ENCODE data around the gene RAPGEF3. TPM values are rescaled to one million over a fixed set of nuclear protein-coding genes. Genes with fewer than 3 reads are reported as not detected.
A peak's percentile ranks its signal among the peaks of the same experiment; 100 is the strongest.

Gene RAPGEF3
- total and polyA plus RNA-seq, 9 of the 15 experiments (the other 6 are each of a cell fraction or from before 2014, with no cell fraction given), result 0.03 to 0.78 (median 0.37) TPM; not detected in 1

DNA sequence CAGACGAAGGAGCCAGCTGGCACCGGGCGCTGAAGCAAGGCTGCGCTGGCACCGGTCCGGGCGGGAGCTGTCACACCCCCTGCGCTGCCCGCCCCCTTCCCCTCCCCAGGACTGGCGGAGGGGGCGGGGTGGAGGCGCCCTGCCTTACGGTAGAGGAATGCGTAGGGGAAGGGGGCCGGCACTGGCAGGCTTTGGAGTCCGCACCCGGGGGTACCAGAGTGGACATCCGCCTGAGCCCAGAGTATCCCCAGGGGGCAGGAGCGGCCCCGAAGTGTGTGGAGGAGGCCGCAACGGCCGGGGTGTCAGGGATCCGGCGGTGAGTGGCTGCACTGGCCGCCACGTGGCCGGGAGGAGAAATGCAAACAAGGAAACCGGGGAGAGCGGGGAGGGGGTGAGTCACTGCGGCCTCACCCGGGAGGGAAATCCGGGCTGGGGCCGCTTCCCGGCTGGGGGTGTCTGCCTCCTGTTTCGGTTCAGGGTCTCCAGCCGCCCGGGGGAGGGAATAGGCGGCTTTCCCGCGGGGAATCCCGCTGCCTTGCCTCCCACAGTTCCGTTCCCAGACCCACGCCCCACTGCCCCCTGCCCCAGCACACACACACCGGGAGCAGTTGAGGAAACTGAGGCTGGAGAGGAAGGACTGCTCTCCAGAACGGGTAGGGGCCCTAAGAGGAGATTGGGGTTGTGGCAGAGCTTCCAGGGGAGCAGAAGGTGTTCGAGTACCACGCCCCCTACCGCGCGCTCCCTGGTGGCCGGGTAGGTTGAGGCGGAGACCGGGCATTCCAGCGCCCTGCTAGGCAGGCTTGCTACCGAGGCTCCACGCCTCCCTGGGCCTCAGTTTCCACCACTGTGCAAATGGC is at the start of gene RAPGEF3 (continued):
- TF ChIP-seq, protein P1, sequence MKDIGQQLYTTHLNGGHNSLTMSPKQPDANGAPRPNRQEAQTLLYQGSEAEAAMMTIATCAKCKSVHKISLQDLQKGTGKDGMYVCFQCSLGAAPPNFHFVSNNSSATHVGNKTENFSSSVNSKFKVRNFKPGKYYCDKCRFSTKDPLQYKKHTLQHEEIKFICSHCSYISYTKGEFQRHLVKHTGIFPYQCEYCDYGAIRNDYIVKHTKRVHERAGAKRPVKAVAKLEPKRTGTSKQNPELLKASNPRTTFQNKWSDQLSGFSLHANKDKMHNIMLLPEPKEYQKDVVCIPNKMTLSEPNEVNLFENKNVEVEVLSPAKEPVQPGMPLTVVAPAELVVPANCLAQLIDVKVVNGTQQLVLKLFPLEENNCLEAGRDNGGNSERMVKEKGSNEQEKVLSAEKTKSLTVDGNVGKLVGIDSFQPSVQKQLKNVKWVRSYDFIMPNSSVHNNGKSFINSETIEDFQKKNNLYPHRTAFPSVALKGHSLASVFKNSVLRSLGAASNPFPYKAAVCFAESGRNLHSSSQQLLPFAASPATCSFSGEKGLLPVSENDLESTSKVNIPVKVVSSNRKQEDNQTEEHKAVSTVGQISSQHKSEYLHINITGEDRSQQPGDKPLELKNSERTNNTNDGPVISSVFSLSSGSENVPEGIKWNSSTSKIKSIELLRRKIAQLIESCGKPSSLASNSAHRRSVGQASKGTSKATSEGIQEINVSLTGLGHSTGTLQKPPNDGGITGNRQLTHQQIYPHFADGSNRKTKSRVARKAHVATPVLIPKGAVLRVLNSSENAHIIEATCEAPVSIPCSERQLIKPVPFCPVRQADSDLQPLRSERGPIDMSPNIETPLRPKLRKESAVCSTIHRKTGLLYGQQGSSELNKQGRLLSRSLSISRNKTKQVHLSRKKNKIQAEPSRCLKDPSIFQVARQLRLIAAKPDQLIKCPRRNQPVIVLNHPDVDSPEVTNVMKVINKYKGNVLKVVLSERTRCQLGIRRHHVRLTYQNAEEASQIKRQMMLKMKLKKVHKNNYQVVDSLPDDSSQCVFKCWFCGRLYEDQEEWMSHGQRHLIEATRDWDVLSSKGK (CRISPR knock-in tag; IDR thresholded peaks at IDR 0.05), result no peak
- TF ChIP-seq ESRRB (CRISPR knock-in tag; IDR thresholded peaks at IDR 0.05; ENCODE audit: borderline replicate concordance) (no peak), POLR2B (IDR thresholded peaks at IDR 0.05; ENCODE audit: low read depth, partially characterized antibody) (no peak), HDAC2 (IDR thresholded peaks at IDR 0.05) (peak; percentile 45; the same call in 1 of the 2 replicates), RBM14 (IDR thresholded peaks at IDR 0.05; ENCODE audit: borderline replicate concordance, insufficient read depth, low read depth, low read length) (no peak), DPF2 (IDR thresholded peaks at IDR 0.05) (0 out of 2 replicates have a peak, but pooled peaks have one; percentile 75), ZNF583 (CRISPR knock-in tag; IDR thresholded peaks at IDR 0.05) (no peak), ETV6 (IDR thresholded peaks at IDR 0.05; ENCODE audit: borderline replicate concordance in 1 of 2, low read depth in 2 of 2, low read length in 1 of 2) (no peak), ETV6 (CRISPR knock-in tag; IDR thresholded peaks at IDR 0.05; ENCODE audit: borderline replicate concordance) (no peak), NFRKB (IDR thresholded peaks at IDR 0.05; ENCODE audit: low read depth) (no peak), RUNX1 (IDR thresholded peaks at IDR 0.05; ENCODE audit: low read depth) (0 out of 2 replicates have a peak, but pooled peaks have one; percentile 11), PHF8 (IDR thresholded peaks at IDR 0.05; ENCODE audit: borderline replicate concordance, low read length) (peak; percentile 53; the same call in 1 of the 2 replicates), ESRRA (IDR thresholded peaks at IDR 0.05; ENCODE audit: borderline replicate concordance, low read depth) (peak; percentile 13; the same call in 1 of the 2 replicates), ATF1 (CRISPR knock-in tag; IDR thresholded peaks at IDR 0.05) (no peak), ATF1 (tag; IDR thresholded peaks at IDR 0.05) (peak; percentile 51; the same call in 1 of the 2 replicates)
- TF ChIP-seq, protein P2, sequence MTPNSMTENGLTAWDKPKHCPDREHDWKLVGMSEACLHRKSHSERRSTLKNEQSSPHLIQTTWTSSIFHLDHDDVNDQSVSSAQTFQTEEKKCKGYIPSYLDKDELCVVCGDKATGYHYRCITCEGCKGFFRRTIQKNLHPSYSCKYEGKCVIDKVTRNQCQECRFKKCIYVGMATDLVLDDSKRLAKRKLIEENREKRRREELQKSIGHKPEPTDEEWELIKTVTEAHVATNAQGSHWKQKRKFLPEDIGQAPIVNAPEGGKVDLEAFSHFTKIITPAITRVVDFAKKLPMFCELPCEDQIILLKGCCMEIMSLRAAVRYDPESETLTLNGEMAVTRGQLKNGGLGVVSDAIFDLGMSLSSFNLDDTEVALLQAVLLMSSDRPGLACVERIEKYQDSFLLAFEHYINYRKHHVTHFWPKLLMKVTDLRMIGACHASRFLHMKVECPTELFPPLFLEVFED (CRISPR knock-in tag; conservative IDR thresholded peaks at IDR 0.05), result no peak
- TF ChIP-seq, protein P3, sequence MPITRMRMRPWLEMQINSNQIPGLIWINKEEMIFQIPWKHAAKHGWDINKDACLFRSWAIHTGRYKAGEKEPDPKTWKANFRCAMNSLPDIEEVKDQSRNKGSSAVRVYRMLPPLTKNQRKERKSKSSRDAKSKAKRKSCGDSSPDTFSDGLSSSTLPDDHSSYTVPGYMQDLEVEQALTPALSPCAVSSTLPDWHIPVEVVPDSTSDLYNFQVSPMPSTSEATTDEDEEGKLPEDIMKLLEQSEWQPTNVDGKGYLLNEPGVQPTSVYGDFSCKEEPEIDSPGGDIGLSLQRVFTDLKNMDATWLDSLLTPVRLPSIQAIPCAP (CRISPR knock-in tag; IDR thresholded peaks at IDR 0.05; ENCODE audit: borderline replicate concordance), result no peak
- TF ChIP-seq, protein P4, sequence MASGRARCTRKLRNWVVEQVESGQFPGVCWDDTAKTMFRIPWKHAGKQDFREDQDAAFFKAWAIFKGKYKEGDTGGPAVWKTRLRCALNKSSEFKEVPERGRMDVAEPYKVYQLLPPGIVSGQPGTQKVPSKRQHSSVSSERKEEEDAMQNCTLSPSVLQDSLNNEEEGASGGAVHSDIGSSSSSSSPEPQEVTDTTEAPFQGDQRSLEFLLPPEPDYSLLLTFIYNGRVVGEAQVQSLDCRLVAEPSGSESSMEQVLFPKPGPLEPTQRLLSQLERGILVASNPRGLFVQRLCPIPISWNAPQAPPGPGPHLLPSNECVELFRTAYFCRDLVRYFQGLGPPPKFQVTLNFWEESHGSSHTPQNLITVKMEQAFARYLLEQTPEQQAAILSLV (tag; IDR thresholded peaks at IDR 0.05), result no peak
